Panc1 (cell line): ENCODE measurements around the gene GPC6. TPM values are rescaled to one million over a fixed set of nuclear protein-coding genes. Genes with fewer than 3 reads are reported as not detected.

Source experiments
- ATAC-seq: fragments of 200-7000 bp; cut with Tn5 transposase; 2 replicates; pipeline ENCODE4 v1.9.1; 2020; ENCODE audit warnings: mild to moderate bottlenecking, moderate library complexity
- BruUV-seq: library from RNA; stranded (reverse); fragments of 400-500 nt; replicated peaks from 2 replicates; lab custom pipeline; 2021; lab: Mats Ljungman, UMichigan
- CTCF ChIA-PET: fragments of 300-600 bp; sonication (Branson Sonifier 250); formaldehyde crosslinking; loops from one replicate; lab custom pipeline; 2022; ENCODE audit warnings: antibody characterized with exemption; lab: Charles Lee
- POLR2A ChIA-PET: fragments of 300-600 bp; sonication (Branson Sonifier 250); formaldehyde crosslinking; loops from one replicate; lab custom pipeline; 2022; ENCODE audit warnings: antibody characterized with exemption; lab: Charles Lee
- DNase-seq: peaks from one replicate; pipeline ENCODE4 v3.0.0-alpha.2; 2010; ENCODE audit warnings: low read depth, low spot score
- H3K27ac ChIP-seq: 2 replicates; pipeline ENCODE4 v1.5.1; 2011; ENCODE audit warnings: mild to moderate bottlenecking, low read length, inconsistent platforms
- H3K27me3 ChIP-seq: fragments of 200-500 bp; sonication (Bioruptor generic); 2 replicates; pipeline ENCODE4 v1.6.0; 2014; ENCODE audit warnings: low read length, inconsistent platforms; ENCODE audit not compliant: control insufficient read depth, insufficient read depth
- H3K36me3 ChIP-seq: fragments of 200-500 bp; sonication (Bioruptor generic); 2 replicates; pipeline ENCODE4 v1.5.1; 2014; ENCODE audit warnings: inconsistent platforms, mild to moderate bottlenecking, low read length, moderate library complexity; ENCODE audit not compliant: control insufficient read depth, insufficient read depth
- H3K4me1 ChIP-seq: 2 replicates; pipeline ENCODE4 v1.5.1; 2011; ENCODE audit warnings: inconsistent platforms, mild to moderate bottlenecking, low read length, moderate library complexity; ENCODE audit not compliant: control insufficient read depth, insufficient read depth
- H3K4me3 ChIP-seq, 2 experiments: 2 replicates each; pipeline ENCODE4 v1.5.1; 2011 to 2012; ENCODE audit warnings: low read depth in 2 of 2, low read length in 2 of 2, mild to moderate bottlenecking in 2 of 2, inconsistent platforms in 1 of 2, moderate library complexity in 1 of 2
- H3K9me3 ChIP-seq: fragments of 200-500 bp; sonication (Bioruptor generic); 2 replicates; pipeline ENCODE4 v1.5.1; 2014; ENCODE audit warnings: low read depth, mild to moderate bottlenecking, inconsistent platforms, low read length, moderate library complexity; ENCODE audit not compliant: control insufficient read depth, insufficient read depth
- POLR2AphosphoS5 ChIP-seq: IDR thresholded peaks from 2 replicates; pipeline ENCODE4 v1.6.1; 2012; ENCODE audit warnings: mild to moderate bottlenecking, low read depth, low read length, moderate library complexity
- REST ChIP-seq, 2 experiments: IDR thresholded peaks; 2 replicates each; pipeline ENCODE4 v1.6.1; 2011 to 2012; ENCODE audit warnings: low read depth in 2 of 2, control low read depth in 1 of 2, low read length in 1 of 2, mild to moderate bottlenecking in 1 of 2, moderate library complexity in 1 of 2; ENCODE audit not compliant: insufficient read depth in 1 of 2
- SIN3A ChIP-seq: IDR thresholded peaks from 2 replicates; pipeline ENCODE4 v1.6.1; 2012; ENCODE audit warnings: low read depth, mild to moderate bottlenecking, low read length, moderate library complexity, borderline replicate concordance; ENCODE audit not compliant: insufficient read depth
- TCF7L2 ChIP-seq: IDR thresholded peaks from 2 replicates; pipeline ENCODE4 v1.6.1; 2011; ENCODE audit warnings: mild to moderate bottlenecking, low read depth, low read length, inconsistent platforms
- in situ Hi-C: cut with HindIII; loops from 2 replicates; pipeline ENCODE4 v1.10.0; 2016; ENCODE audit warnings: low sequenced_read_pairs, low pct_unique_long_range_greater_than_20kb
- intact Hi-C: fragments of 100-400 bp; cut with micrococcal nuclease; formaldehyde crosslinking; loops from one replicate; pipeline ENCODE4 v1.10.0; 2022; ENCODE audit not compliant: unreplicated experiment
- total RNA-seq: library from RNA; stranded (reverse); gene quantifications from one replicate; pipeline ENCODE4 v1.2.1, GENCODE V29; 2021; ENCODE audit not compliant: unreplicated experiment
- TF ChIP-seq, protein P1 (sequence below): fragments of 450-650 bp; IDR thresholded peaks from 2 replicates; pipeline ENCODE4 v1.5.1; 2017; ENCODE audit warnings: mild to moderate bottlenecking

Gene GPC6
- total RNA-seq, 1 experiment from 2014 or later = 4.8 TPM

- no TSS peak for BruUV-seq
- ChIA-PET CTCF (interaction anchor here (0.5 kb wide), 1 partner anchor 10 kb away, joined by 3 read pairs; no protein-coding TSS in a partner anchor), POLR2A (no interaction called here)
- ATAC-seq = no peak
- intact Hi-C loops = no loop called here
- H3K4me1 ChIP-seq = no peaks in the 10 kb centered on the region
- no peak overlapping the region for H3K27ac ChIP-seq
- TF ChIP-seq REST (IDR thresholded peaks at IDR 0.05; ENCODE audit: insufficient read depth in 1 of 2, low read depth in 2 of 2, low read length in 1 of 2) (no peak), TCF7L2 (no peak), SIN3A (no peak), POLR2AphosphoS5 (no peak)
- TF ChIP-seq, protein P1, sequence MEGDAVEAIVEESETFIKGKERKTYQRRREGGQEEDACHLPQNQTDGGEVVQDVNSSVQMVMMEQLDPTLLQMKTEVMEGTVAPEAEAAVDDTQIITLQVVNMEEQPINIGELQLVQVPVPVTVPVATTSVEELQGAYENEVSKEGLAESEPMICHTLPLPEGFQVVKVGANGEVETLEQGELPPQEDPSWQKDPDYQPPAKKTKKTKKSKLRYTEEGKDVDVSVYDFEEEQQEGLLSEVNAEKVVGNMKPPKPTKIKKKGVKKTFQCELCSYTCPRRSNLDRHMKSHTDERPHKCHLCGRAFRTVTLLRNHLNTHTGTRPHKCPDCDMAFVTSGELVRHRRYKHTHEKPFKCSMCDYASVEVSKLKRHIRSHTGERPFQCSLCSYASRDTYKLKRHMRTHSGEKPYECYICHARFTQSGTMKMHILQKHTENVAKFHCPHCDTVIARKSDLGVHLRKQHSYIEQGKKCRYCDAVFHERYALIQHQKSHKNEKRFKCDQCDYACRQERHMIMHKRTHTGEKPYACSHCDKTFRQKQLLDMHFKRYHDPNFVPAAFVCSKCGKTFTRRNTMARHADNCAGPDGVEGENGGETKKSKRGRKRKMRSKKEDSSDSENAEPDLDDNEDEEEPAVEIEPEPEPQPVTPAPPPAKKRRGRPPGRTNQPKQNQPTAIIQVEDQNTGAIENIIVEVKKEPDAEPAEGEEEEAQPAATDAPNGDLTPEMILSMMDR = no peak
- no peaks in the 10 kb centered on the region for H3K9me3 ChIP-seq
- H3K36me3 ChIP-seq = no peaks in the 10 kb centered on the region
- in situ Hi-C loops = no loop called here
- no peaks in the 10 kb centered on the region for H3K27me3 ChIP-seq
- no peak for DNase-seq
- no peak overlapping the region for H3K4me3 ChIP-seq
Observed at GRCh38 chr13:93727211-93728141, 500.9 kb downstream of the GPC6 start.

DNA sequence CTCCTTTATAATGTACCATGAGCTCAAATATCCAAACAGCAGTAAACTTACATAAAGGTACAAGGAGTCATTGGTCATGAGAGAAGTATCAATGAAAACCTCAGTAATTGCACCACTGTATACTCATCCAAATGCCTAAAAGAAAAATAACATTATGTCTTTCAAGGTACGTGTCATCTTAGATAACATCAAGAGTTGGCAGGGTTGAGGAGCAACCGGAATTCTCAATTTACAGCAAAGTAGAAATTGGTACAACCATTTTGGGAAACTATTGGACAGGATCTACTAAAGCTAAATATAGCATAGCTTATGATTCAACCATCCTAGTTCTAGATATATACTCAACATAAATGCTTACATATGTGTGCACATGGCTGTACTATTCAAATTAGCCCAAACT lies 502.8 kb downstream of the GPC6 start:
- no peak for DNase-seq
- ChIA-PET POLR2A (no interaction called here), CTCF (no interaction called here)

More for the DNA sequence above, 502.8 kb downstream of the GPC6 start:
- no peak for TF ChIP-seq TCF7L2
- TF ChIP-seq, protein P1 = no peak
- no peak for TF ChIP-seq REST (IDR thresholded peaks at IDR 0.05; ENCODE audit: insufficient read depth in 1 of 2, low read depth in 2 of 2, low read length in 1 of 2)
- no peak for TF ChIP-seq POLR2AphosphoS5
- TF ChIP-seq SIN3A = no peak
- Histone ChIP-seq H3K4me1 (no peaks in the 10 kb centered on the region), H3K27me3 (no peaks in the 10 kb centered on the region), H3K36me3 (no peaks in the 10 kb centered on the region), H3K27ac (no peak overlapping the region), H3K9me3 (no peaks in the 10 kb centered on the region), H3K4me3 (no peak overlapping the region)
- ATAC-seq = no peak
- no TSS peak for BruUV-seq
- intact Hi-C loops = no loop called here
- in situ Hi-C loops = no loop called here
